GM06990 (cell line): ENCODE measurements around the gene CYP1A1.
A peak's percentile ranks its signal among the peaks of the same experiment; 100 is the strongest.

Experiments used
- DNase-seq: peaks from one replicate; pipeline ENCODE4 v3.0.0-alpha.2; 2011; ENCODE audit not compliant: insufficient read length; ENCODE audit errors: extremely low read depth
- H3K27me3 ChIP-seq: replicated peaks from 2 replicates; pipeline ENCODE4 v1.6.0; 2011; ENCODE audit warnings: low read length; ENCODE audit not compliant: control insufficient read depth, insufficient read depth
- H3K36me3 ChIP-seq: 2 replicates; pipeline ENCODE4 v1.5.1; 2011; ENCODE audit warnings: low read length; ENCODE audit not compliant: control insufficient read depth, insufficient read depth
- H3K4me3 ChIP-seq: replicated peaks from 2 replicates; pipeline ENCODE4 v1.5.1; 2011; ENCODE audit warnings: low read depth, mild to moderate bottlenecking, control low read depth, low read length
- CTCF ChIP-seq: IDR thresholded peaks from 2 replicates; pipeline ENCODE4 v1.5.1; 2011; ENCODE audit warnings: low read length, control low read depth, mild to moderate bottlenecking, inconsistent platforms; ENCODE audit not compliant: insufficient read depth, poor library complexity, severe bottlenecking

CYP1A1 gene, protein sequence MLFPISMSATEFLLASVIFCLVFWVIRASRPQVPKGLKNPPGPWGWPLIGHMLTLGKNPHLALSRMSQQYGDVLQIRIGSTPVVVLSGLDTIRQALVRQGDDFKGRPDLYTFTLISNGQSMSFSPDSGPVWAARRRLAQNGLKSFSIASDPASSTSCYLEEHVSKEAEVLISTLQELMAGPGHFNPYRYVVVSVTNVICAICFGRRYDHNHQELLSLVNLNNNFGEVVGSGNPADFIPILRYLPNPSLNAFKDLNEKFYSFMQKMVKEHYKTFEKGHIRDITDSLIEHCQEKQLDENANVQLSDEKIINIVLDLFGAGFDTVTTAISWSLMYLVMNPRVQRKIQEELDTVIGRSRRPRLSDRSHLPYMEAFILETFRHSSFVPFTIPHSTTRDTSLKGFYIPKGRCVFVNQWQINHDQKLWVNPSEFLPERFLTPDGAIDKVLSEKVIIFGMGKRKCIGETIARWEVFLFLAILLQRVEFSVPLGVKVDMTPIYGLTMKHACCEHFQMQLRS

GRCh38 chr15:74725225-74725774 lies at the start of gene CYP1A1:
Gene CYP1A1 (minus strand): TSS chr15:74725528. CDS start chr15:74723097, 2,431 bp downstream.
- Histone ChIP-seq H3K27me3 (no peaks in the 10 kb centered on the region), H3K4me3 (peak within 1 kb of the TSS; percentile 67), H3K36me3 (no peaks in the 10 kb centered on the region)
- no peak for DNase-seq
- no peak for TF ChIP-seq CTCF

DNA sequence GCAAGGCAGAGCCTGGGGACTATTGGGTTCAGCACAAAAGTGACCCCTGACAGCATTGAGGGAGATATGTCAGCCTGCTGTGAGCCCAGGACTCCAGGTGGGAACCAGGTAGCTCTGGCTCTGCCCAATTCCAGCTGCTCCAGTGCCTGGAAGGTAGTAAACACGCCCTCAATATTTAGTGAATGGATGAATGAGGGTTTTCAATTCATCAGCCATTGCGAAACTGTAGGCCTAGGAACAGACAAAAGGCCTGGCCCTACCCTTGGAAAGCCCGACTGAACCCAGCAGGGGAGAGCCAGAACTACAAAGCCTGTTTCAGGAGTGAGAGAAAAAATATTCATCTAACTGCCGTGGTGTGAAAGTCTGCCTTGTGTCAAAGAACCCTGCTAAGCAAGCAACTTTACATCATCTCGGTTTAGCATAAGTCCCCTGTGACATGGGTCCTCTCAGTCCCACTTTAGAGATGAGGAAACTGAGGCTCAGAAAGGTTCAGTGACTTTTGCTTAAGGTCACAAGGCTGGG lies 48.5 kb upstream of the CYP1A1 start:
- no peak for DNase-seq
- no peak overlapping the region for H3K4me3 ChIP-seq
- no peaks in the 10 kb centered on the region for H3K36me3 ChIP-seq
- no peak for TF ChIP-seq CTCF
- H3K27me3 ChIP-seq, result no peaks in the 10 kb centered on the region

DNA sequence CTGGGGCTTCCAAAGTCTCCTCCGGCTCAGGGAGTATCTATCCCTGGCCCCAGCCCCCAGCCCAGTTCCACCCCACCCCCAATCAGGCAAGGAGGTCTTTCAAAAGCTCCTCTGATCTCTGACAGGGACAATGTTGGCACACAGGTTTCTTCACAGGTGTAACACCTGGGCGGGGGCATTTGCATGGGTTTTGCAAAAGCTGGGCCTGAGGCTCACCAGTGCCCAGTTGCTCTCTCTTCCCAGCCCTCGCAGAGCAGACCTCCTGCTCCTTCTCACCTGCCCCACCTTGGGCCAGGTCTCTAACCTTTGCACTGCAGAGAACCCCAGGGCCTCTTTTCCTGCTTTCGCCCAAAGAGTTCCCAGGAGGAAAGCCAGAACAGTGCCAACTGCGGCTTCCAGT lies 48.0 kb upstream of the CYP1A1 start:
- no peak for TF ChIP-seq CTCF
- Histone ChIP-seq H3K36me3 (no peaks in the 10 kb centered on the region), H3K4me3 (no peak overlapping the region), H3K27me3 (no peaks in the 10 kb centered on the region)
- no peak for DNase-seq

DNA sequence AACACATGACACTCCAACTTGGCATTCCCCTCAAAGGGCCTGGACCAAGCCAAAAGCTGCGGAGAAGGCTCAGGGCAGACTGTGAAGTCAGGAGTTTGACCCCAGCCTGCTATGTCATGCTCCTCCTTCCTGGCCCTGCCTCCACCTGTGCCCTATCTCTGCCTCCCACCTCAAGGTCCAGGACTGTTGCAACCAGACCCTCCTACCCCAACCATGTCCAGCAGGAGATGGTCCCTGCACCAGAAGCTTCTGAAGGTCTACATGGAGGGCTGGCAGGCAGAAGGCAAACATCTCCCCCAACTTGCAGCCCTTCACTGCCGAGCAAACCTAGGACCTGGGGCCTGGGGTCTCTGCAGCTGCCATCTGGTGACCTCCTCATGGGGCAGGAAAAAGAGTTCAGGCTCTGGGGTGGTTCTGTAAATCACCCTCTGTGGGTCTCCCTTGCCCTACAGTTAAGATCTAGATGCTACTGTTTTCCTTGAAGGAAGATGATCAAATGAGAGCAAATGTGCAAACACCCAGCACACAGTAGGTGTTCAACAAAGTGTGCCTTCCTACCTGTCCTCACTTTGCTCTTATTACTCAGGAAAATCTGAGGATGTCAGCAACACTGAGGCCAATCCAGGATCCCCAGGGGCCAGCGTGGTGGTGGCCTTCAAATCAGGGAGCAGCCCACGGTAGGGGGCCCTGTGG lies 45.0 kb upstream of the CYP1A1 start:
- Histone ChIP-seq H3K36me3 (no peaks in the 10 kb centered on the region), H3K27me3 (no peaks in the 10 kb centered on the region; the same call in 1 of the 2 replicates), H3K4me3 (no peak overlapping the region)
- TF ChIP-seq CTCF, result no peak
- no peak for DNase-seq

DNA sequence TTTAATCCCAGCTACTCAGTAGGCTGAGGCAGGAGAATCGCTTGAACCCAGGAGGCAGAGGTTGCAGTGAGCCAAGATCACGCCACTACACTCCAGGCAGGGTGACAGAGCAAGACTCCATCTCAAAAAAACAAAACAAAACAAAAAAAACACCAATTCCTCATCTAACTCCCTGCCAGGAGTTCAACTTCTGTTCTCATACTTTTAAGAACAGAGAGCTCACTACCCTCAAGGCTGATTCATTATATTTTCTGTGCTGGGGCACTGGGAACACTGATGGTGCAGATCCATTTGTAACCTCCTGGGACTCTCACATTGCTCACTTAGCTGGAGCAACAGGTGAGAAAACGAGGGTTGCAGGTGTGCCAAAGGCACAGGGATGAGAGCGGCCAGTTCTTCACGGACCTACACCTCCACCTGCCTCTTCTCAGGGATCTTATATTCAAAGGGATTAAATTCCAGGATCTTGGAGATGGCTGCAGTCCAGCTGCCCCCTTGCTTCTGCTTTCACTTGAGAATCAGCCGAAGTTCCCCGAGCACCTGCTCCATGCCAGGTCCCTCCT lies 44.2 kb upstream of the CYP1A1 start:
- DNase-seq, result no peak
- TF ChIP-seq CTCF, result no peak
- Histone ChIP-seq H3K27me3 (no peaks in the 10 kb centered on the region; the same call in 1 of the 2 replicates), H3K36me3 (no peaks in the 10 kb centered on the region), H3K4me3 (no peak overlapping the region)
